ENCODE data around the gene GGA1. TPM values are rescaled to one million over a fixed set of nuclear protein-coding genes. Genes with fewer than 3 reads are reported as not detected.

The GGA1 gene
- polyA plus RNA-seq, 4 donors: 42.8 to 73.2 (median 56.0) TPM

GRCh38 chr22:37626556-37627075 is 18.0 kb downstream of the GGA1 start:
- WGBS, 3 donors: 43 to 61% (median 52%) methylated on average over 13 of the region's 13 CpGs
- Histone ChIP-seq H3K27ac (ENCODE audit: low read depth in 1 of 3, low read length in 2 of 3) (peak overlapping the region in 1 of 3 donors; percentile 33), H3K36me3 (ENCODE audit: control insufficient read depth in 3 of 3, insufficient read depth in 2 of 3, low read depth in 1 of 3, low read length in 3 of 3) (peaks cover 0 to 96% (median 6%) of the 10 kb centered on the region in 3 donors), H3K4me3 (ENCODE audit: low read depth in 1 of 3, low read length in 3 of 3) (no peak overlapping the region), H3K4me1 (ENCODE audit: control insufficient read depth in 3 of 3, insufficient read depth in 2 of 3, low read depth in 1 of 3, low read length in 2 of 3) (peaks cover 5 to 56% (median 7%) of the 10 kb centered on the region in 3 donors), H3K9me3 (ENCODE audit: control insufficient read depth in 2 of 2, insufficient read depth in 1 of 2, low read depth in 1 of 2, low read length in 1 of 2) (no peaks in the 10 kb centered on the region), H3K27me3 (ENCODE audit: control insufficient read depth in 3 of 3, insufficient read depth in 3 of 3, low read length in 3 of 3) (no peaks in the 10 kb centered on the region)
- no peak for DNase-seq
- no peak for FAIRE-seq

DNA sequence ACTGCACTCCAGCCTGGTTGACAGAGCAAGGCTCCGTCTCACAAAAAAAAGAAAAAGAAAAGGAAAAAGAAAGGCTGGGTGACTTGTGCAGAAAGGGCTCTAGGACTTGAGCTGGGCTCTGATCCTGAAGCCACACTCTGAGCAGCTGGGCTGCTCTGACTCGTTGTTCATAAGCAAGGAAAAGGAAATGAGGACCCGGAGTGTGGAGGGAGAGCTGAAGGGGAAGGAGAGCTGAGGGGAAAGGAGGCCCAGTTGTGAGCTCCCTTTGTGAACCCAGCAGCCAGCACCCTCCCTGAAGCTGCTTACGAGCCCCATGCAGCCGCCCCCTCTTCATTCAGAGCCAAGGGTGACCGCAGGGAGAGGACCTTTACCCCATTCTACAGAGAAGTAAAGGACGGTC is 18.5 kb downstream of the GGA1 start:
- Histone ChIP-seq H3K27ac (ENCODE audit: low read depth in 1 of 3, low read length in 2 of 3) (peak overlapping the region in 2 of 3 donors; percentile 9 to 63), H3K4me1 (ENCODE audit: control insufficient read depth in 3 of 3, insufficient read depth in 2 of 3, low read depth in 1 of 3, low read length in 2 of 3) (peaks cover 5 to 61% (median 9%) of the 10 kb centered on the region in 3 donors), H3K4me3 (ENCODE audit: low read depth in 1 of 3, low read length in 3 of 3) (no peak overlapping the region), H3K9me3 (ENCODE audit: control insufficient read depth in 2 of 2, insufficient read depth in 1 of 2, low read depth in 1 of 2, low read length in 1 of 2) (no peaks in the 10 kb centered on the region), H3K27me3 (ENCODE audit: control insufficient read depth in 3 of 3, insufficient read depth in 3 of 3, low read length in 3 of 3) (no peaks in the 10 kb centered on the region), H3K36me3 (ENCODE audit: control insufficient read depth in 3 of 3, insufficient read depth in 2 of 3, low read depth in 1 of 3, low read length in 3 of 3) (peaks cover 0 to 96% (median 6%) of the 10 kb centered on the region in 3 donors)
- 45 to 57% (median 55%) methylated on average over 7 of the region's 7 CpGs for WGBS, 3 donors
- DNase-seq: no peak
- no peak for FAIRE-seq

DNA sequence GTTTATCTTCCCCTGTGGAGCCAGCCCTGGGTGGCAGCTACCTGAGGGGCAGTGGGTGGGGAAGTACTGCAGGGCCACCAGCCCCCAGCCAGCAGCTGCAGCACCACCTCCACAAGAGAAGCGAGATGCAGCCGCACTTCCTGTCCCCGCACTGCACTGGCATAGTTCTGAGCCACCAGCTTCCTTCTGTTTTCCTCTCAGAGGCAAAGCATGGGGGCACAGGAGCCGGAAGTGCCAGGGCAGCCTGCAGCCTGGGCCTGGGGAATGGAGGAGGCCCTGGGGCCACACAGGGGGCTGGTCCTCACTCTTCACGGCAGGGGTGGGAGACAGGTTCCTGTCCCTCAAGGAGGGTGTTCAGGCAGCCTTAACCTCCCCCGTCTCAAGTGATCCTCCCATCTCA is 18.9 kb downstream of the GGA1 start:
- peaks cover 0 to 96% (median 6%) of the 10 kb centered on the region in 3 donors for H3K36me3 ChIP-seq (ENCODE audit: control insufficient read depth in 3 of 3, insufficient read depth in 2 of 3, low read depth in 1 of 3, low read length in 3 of 3)
- no peaks in the 10 kb centered on the region for H3K9me3 ChIP-seq (ENCODE audit: control insufficient read depth in 2 of 2, insufficient read depth in 1 of 2, low read depth in 1 of 2, low read length in 1 of 2)
- no peaks in the 10 kb centered on the region for H3K27me3 ChIP-seq (ENCODE audit: control insufficient read depth in 3 of 3, insufficient read depth in 3 of 3, low read length in 3 of 3)
- FAIRE-seq (no peak), DNase-seq (no peak)
- no peak overlapping the region for H3K4me3 ChIP-seq (ENCODE audit: low read depth in 1 of 3, low read length in 3 of 3)
- H3K27ac ChIP-seq (ENCODE audit: low read depth in 1 of 3, low read length in 2 of 3): peak overlapping the region in 2 of 3 donors; percentile 15 to 63
- peaks cover 5 to 65% (median 9%) of the 10 kb centered on the region in 3 donors for H3K4me1 ChIP-seq (ENCODE audit: control insufficient read depth in 3 of 3, insufficient read depth in 2 of 3, low read depth in 1 of 3, low read length in 2 of 3)
- 46 to 65% (median 62%) methylated on average over 6 of the region's 6 CpGs for WGBS, 3 donors

DNA sequence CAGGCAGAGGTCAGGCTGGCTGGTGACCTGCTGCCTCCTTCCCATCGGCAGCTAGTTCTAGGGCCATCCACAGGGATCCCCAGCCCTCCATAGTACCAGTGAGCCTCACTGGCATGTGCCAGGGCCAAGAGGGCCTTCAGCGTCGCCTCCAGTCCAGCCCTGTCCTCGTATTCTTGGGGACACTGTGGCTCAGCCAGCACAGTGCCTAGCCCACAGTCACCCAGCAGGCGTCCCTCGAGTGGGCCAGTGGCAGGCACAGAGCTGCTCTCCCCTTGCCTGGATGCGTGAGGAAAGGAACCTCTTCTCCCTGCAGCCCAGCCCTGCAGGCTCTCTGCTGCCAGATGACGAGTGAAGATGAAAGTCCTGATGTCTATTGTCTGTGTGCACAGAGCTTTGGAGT is 20.2 kb downstream of the GGA1 start:
- FAIRE-seq (no peak), DNase-seq (no peak)
- 92 to 96% (median 96%) methylated on average over 6 to 8 of the region's 8 CpGs for WGBS, 3 donors
- Histone ChIP-seq H3K9me3 (ENCODE audit: control insufficient read depth in 2 of 2, insufficient read depth in 1 of 2, low read depth in 1 of 2, low read length in 1 of 2) (no peaks in the 10 kb centered on the region), H3K27ac (ENCODE audit: low read depth in 1 of 3, low read length in 2 of 3) (no peak overlapping the region), H3K4me3 (ENCODE audit: low read depth in 1 of 3, low read length in 3 of 3) (no peak overlapping the region), H3K4me1 (ENCODE audit: control insufficient read depth in 3 of 3, insufficient read depth in 2 of 3, low read depth in 1 of 3, low read length in 2 of 3) (peaks cover 8 to 72% (median 13%) of the 10 kb centered on the region in 3 donors), H3K27me3 (ENCODE audit: control insufficient read depth in 3 of 3, insufficient read depth in 3 of 3, low read length in 3 of 3) (no peaks in the 10 kb centered on the region), H3K36me3 (ENCODE audit: control insufficient read depth in 3 of 3, insufficient read depth in 2 of 3, low read depth in 1 of 3, low read length in 3 of 3) (peaks cover 0 to 91% (median 6%) of the 10 kb centered on the region in 3 donors)

DNA sequence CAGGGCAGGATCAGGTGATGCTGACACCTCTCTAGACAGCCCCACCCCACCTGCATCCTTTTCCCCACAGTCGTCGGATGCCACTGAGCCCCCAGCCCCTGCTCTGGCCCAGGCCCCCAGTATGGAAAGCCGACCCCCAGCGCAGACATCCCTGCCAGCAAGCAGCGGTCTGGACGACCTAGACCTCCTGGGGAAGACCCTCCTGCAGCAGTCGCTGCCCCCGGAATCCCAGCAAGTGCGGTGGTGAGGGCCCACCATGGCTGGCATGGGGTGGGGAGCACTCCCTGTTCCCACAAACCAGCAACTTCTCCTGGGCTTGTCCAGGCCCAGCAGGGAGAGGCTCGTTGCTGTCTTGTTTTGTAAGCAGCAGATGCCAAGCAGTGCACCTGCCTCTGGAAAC is 21.3 kb downstream of the GGA1 start:
- Histone ChIP-seq H3K9me3 (ENCODE audit: control insufficient read depth in 2 of 2, insufficient read depth in 1 of 2, low read depth in 1 of 2, low read length in 1 of 2) (no peaks in the 10 kb centered on the region), H3K27me3 (ENCODE audit: control insufficient read depth in 3 of 3, insufficient read depth in 3 of 3, low read length in 3 of 3) (no peaks in the 10 kb centered on the region), H3K27ac (ENCODE audit: low read depth in 1 of 3, low read length in 2 of 3) (no peak overlapping the region), H3K36me3 (ENCODE audit: control insufficient read depth in 3 of 3, insufficient read depth in 2 of 3, low read depth in 1 of 3, low read length in 3 of 3) (peaks cover 0 to 85% (median 6%) of the 10 kb centered on the region in 3 donors), H3K4me3 (ENCODE audit: low read depth in 1 of 3, low read length in 3 of 3) (no peak overlapping the region), H3K4me1 (ENCODE audit: control insufficient read depth in 3 of 3, insufficient read depth in 2 of 3, low read depth in 1 of 3, low read length in 2 of 3) (peaks cover 16 to 80% (median 18%) of the 10 kb centered on the region in 3 donors)
- FAIRE-seq (no peak), DNase-seq (no peak)
- WGBS, 3 donors: 85 to 89% (median 88%) methylated on average over 10 of the region's 10 CpGs

- WGBS, 3 donors: 88 to 91% (median 90%) methylated on average over 9 of the region's 9 CpGs
- DNase-seq (peak; percentile 70 to 86), FAIRE-seq (no peak)
- Histone ChIP-seq H3K9me3 (ENCODE audit: control insufficient read depth in 2 of 2, insufficient read depth in 1 of 2, low read depth in 1 of 2, low read length in 1 of 2) (no peaks in the 10 kb centered on the region), H3K27ac (ENCODE audit: low read depth in 1 of 3, low read length in 2 of 3) (peak overlapping the region in 2 of 3 donors; percentile 27 to 96), H3K27me3 (ENCODE audit: control insufficient read depth in 3 of 3, insufficient read depth in 3 of 3, low read length in 3 of 3) (no peaks in the 10 kb centered on the region), H3K4me1 (ENCODE audit: control insufficient read depth in 3 of 3, insufficient read depth in 2 of 3, low read depth in 1 of 3, low read length in 2 of 3) (peaks cover 21 to 83% (median 23%) of the 10 kb centered on the region in 3 donors), H3K36me3 (ENCODE audit: control insufficient read depth in 3 of 3, insufficient read depth in 2 of 3, low read depth in 1 of 3, low read length in 3 of 3) (peaks cover 0 to 83% (median 6%) of the 10 kb centered on the region in 3 donors), H3K4me3 (ENCODE audit: low read depth in 1 of 3, low read length in 3 of 3) (no peak overlapping the region)
Observed at GRCh38 chr22:37630839-37631435, 22.3 kb downstream of the GGA1 start.

- peak overlapping the region; percentile 27 to 96 (median 27) for H3K27ac ChIP-seq (ENCODE audit: low read depth in 1 of 3, low read length in 2 of 3)
- H3K4me1 ChIP-seq (ENCODE audit: control insufficient read depth in 3 of 3, insufficient read depth in 2 of 3, low read depth in 1 of 3, low read length in 2 of 3): peaks cover 21 to 84% (median 25%) of the 10 kb centered on the region in 3 donors
- H3K36me3 ChIP-seq (ENCODE audit: control insufficient read depth in 3 of 3, insufficient read depth in 2 of 3, low read depth in 1 of 3, low read length in 3 of 3): peaks cover 0 to 83% (median 6%) of the 10 kb centered on the region in 3 donors
- H3K9me3 ChIP-seq (ENCODE audit: control insufficient read depth in 2 of 2, insufficient read depth in 1 of 2, low read depth in 1 of 2, low read length in 1 of 2): no peaks in the 10 kb centered on the region
- FAIRE-seq (no peak), DNase-seq (peak in 1 of 2 donors; percentile 71)
- no peaks in the 10 kb centered on the region for H3K27me3 ChIP-seq (ENCODE audit: control insufficient read depth in 3 of 3, insufficient read depth in 3 of 3, low read length in 3 of 3)
- no peak overlapping the region for H3K4me3 ChIP-seq (ENCODE audit: low read depth in 1 of 3, low read length in 3 of 3)
- 66 to 80% (median 72%) methylated on average over 17 to 19 of the region's 19 CpGs for WGBS, 3 donors
Observed at GRCh38 chr22:37631448-37632173, 23.0 kb downstream of the GGA1 start.

DNA sequence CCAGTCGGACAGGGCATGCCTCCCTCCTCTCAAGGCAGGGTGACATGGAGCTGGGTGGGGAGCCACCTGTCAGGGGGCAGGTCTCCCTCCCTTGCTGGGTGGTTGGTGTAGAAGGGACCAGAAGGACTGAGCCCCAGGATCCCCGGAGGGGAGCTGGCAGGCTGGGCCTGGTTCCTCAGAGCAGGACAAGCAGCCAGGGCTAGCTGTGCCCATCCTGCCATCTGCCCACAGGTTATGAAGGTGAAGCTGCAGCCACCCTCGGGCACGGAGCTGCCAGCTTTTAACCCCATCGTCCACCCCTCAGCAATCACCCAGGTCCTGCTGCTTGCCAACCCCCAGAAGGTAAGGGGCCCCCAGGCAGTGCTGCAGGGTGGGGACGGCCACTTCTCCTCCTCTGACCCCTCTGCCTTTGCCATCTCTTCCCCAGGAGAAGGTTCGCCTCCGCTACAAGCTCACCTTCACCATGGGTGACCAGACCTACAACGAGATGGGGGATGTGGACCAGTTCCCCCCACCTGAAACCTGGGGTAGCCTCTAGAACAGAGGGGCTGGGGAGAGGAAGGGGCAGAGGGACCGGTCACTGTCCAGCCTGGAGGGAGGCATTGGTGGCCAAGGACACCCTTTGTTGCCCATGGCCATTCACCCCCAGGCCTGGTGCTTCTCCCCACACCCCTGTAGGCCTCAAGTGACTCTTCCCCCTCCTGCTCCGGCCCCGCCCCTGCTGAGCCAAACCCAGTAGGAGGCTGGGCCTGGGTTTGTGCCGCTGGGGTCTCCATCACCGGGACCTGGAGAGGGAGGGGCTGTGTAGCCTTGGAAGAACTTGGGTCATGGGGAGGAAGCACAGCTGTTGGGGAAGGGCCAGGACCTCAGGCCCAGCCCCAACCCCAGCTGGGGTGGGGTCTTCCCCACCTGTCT is 23.8 kb downstream of the GGA1 start:
- WGBS, 3 donors: 69 to 74% (median 69%) methylated on average over 14 of the region's 14 CpGs
- peaks cover 18 to 84% (median 29%) of the 10 kb centered on the region in 3 donors for H3K4me1 ChIP-seq (ENCODE audit: control insufficient read depth in 3 of 3, insufficient read depth in 2 of 3, low read depth in 1 of 3, low read length in 2 of 3)
- no peaks in the 10 kb centered on the region for H3K27me3 ChIP-seq (ENCODE audit: control insufficient read depth in 3 of 3, insufficient read depth in 3 of 3, low read length in 3 of 3)
- H3K36me3 ChIP-seq (ENCODE audit: control insufficient read depth in 3 of 3, insufficient read depth in 2 of 3, low read depth in 1 of 3, low read length in 3 of 3): peaks cover 0 to 82% (median 6%) of the 10 kb centered on the region in 3 donors
- DNase-seq (no peak), FAIRE-seq (no peak)
- peak overlapping the region; percentile 52 to 96 (median 85) for H3K27ac ChIP-seq (ENCODE audit: low read depth in 1 of 3, low read length in 2 of 3)
- H3K4me3 ChIP-seq (ENCODE audit: low read depth in 1 of 3, low read length in 3 of 3): peak overlapping the region in 1 of 3 donors; percentile 4
- H3K9me3 ChIP-seq (ENCODE audit: control insufficient read depth in 2 of 2, insufficient read depth in 1 of 2, low read depth in 1 of 2, low read length in 1 of 2): no peaks in the 10 kb centered on the region
